Stimulated activated CD8-positive, alpha-beta memory T cell treated with anti-CD3 and anti-CD28 coated beads, Interleukin-4, amount 100 ng/mL, for 4 hours (primary cell): ENCODE measurements around the gene PRPH.
"Not testable (repeated sequence)": the region's sequence is repeated elsewhere in the genome, so short reads cannot be mapped to it uniquely, and the experiment has no call there.

Experiments
- DNase-seq, 2 donors: peaks; one replicate each; pipeline ENCODE4 v3.0.0-alpha.2; 2020; ENCODE audit warnings: low read depth in 2 of 2, low spot score in 1 of 2

Gene PRPH

DNA sequence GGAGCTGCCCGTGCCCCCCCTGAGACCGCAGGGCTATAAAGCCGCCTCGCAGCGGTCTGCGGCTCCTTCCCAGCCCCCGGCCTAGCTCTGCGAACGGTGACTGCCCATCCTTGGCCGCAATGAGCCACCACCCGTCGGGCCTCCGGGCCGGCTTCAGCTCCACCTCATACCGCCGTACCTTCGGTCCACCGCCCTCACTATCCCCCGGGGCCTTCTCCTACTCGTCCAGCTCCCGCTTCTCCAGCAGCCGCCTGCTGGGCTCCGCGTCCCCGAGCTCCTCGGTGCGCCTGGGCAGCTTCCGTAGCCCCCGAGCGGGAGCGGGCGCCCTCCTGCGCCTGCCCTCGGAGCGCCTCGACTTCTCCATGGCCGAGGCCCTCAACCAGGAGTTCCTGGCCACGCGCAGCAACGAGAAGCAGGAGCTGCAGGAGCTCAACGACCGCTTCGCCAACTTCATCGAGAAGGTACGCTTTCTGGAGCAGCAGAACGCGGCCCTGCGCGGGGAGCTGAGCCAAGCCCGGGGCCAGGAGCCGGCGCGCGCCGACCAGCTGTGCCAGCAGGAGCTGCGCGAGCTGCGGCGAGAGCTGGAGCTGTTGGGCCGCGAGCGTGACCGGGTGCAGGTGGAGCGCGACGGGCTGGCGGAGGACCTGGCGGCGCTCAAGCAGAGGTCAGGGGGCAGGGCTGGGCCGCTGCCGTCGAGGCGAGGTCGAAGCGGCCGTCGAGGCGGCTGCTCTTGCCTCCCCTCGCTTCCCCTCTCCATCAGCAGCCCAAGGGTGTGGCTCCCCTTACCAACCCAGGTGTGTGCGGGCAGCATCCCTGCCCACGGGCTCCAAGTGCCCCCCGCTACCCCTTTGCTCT lies at the start of gene PRPH:
Gene PRPH (plus strand): TSS at position 66 of the 855 bp plus-strand sequence. CDS start 54 bp downstream, at position 120.
- DNase-seq, result no peak

DNA sequence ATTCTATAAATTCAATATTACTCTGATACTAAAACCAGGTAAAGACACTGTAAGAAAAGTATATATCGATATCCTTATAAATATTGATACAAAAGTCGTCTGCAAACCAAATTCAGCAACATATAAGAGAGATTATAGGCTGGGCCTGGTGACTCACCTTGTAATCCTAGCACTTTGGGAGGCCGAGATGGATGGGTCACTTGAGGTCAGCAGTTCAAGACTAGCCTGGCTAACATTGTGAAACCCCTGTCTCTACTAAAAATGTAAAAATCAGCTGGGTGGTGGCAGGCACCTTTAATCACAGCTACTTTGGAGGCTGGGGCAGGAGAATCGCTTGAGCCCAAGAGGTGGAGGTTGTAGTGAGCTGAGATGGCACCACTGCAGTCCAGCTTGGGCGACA lies 43.6 kb upstream of the PRPH start:
- DNase-seq, result no peak

DNA sequence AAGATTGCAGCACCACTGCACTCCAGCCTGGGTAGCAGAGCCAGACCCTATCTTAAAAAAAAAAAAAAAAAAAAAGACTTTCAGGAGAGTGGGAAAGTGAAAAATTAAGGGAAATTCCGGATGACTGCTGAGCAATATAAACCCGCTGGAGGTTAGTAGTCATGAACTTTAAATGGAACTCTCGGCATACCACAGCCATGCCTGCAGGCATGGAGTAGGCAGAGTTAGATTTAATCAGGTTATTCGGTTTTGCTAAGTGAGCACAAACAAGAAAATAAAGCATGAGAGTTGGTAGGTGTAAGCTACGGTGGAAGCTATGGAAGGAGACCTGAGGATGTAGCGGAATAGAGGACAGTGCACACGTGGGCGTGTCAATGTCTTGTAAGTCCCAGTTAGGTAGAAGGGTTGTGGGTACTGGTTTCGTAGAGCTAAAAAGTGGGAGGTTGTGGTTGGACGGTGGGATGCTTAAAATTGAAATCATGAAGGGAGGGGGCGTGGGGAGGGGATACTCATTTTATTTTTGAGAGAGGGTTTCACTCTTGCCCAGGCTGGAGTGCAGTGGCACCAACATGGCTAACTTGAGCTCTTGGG lies 41.8 kb upstream of the PRPH start:
- DNase-seq, result no peak

DNA sequence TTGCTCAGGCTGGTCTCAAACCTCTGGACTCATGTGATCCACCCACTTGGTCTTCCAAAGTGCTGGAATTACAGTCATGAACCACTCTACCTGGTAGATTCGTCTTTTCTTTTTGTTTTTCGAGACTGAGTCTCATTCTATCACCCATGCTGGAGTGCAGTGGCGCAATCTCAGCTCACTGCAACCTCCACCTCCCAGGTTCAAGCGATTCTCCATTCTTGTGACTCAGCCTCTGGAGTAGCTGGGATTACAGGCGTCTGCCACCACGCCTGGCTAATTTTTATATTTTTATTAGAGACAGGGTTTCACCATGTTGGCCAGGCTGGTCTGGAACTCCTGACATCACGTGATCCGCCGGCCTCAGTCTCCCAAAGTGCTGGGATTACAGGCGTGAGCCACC lies 39.5 kb upstream of the PRPH start:
- DNase-seq, result not testable (repeated sequence)

DNA sequence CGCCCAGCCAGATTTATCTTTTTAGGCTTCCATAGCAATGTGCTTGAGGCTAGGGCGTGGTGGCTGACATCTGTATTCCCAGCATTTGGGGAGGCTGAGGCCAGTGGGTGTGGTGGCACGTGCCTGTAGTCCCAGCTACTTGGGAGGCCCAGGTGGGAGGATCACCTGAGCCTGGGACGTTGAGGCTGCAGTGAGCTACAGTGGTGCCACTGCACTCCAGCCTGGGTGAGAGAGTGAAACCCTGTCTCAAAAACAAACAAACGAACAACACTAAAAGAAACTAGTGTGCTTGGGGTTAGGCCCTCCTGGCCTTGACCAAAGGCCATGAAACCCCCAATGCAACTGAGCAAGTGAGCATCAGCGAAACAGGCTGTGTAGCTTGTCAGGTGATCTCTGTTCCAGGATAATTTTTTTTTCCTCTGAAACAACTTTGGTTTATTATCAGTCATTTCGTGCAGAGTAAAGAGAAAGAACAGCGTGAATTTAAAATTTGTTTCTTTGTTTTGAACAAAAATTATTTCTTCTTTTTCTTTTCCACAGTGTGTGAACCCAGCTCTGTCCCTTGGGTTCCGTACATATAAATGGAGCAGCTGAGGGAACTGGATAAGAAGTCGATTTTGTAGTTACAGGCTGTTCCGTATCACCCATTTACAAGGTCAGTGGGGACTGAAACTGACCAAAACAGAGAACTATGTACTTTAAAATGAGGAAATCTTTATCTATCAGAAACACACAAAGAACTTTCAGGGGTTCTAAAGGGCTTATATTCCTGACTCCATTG lies 38.9 kb upstream of the PRPH start:
- DNase-seq, result no peak

DNA sequence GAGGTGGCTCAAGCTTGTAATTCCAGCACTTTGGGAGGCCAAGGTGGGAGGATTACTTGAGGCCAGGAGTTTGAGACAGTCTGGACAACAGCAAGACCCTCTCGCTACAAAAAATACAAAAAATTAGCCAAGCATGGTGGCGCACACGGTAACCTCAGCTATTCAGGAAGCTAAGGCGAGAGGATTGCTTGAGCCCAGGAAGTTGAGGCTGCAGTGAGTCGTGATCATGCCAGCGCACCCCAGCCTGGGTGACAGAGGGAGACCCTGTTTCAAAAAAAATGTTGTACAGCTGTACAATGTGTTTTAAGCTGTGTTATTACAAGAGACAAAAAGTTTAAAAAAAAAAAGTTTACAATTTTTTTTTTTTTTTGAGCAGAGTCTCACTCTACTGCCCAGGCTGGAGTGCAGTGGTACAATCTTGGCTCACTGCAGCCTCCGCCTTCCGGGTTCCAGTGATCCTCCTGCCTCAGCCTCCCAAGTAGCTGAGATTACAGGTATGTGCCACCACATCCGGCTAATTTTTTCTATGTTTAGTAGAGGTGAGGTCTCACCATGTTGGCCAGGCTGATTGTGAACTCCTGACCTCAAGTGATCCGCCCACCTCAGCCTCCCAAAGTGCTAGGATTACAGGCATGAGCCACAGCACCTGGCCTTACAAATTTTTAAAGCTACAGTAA lies 37.3 kb upstream of the PRPH start:
- not testable (repeated sequence) for DNase-seq

DNA sequence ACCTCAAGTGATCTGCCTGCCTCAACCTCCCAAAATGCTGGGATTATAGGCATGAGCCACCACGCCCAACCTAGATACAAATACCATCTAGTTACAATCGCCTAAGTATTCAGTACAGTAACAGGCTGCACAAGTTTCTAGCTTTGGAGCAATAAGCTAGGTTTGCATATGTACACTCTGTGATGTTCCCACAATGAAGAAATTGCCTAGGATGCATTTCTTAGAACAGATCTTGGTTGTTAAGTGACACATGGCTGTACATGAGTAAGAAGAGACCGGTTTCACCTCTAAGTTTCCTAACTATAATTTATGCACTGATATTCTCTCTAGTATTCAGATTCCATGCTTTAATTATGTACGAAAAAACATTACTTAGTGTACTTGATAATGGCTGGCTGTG lies 35.5 kb upstream of the PRPH start:
- DNase-seq, result no peak

DNA sequence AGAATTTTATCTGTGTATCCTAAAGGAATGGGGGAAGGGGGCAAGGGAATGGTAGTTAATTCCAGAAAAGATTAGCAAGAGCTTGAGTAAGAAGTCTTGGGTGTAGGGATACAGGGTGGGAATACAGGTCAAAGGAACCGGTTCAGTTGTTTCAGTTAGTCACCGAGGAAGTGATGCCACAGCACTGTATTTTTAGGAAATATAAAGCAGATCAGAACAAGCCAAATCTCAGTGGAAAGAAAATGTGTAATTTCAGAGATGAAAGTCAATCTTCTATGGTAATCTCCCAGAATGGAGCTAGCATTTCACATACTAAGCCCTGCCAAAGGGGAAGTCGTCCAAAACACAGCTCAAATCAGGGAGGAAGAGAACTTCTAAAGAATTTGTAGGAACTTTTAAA lies 34.8 kb upstream of the PRPH start:
- no peak for DNase-seq

DNA sequence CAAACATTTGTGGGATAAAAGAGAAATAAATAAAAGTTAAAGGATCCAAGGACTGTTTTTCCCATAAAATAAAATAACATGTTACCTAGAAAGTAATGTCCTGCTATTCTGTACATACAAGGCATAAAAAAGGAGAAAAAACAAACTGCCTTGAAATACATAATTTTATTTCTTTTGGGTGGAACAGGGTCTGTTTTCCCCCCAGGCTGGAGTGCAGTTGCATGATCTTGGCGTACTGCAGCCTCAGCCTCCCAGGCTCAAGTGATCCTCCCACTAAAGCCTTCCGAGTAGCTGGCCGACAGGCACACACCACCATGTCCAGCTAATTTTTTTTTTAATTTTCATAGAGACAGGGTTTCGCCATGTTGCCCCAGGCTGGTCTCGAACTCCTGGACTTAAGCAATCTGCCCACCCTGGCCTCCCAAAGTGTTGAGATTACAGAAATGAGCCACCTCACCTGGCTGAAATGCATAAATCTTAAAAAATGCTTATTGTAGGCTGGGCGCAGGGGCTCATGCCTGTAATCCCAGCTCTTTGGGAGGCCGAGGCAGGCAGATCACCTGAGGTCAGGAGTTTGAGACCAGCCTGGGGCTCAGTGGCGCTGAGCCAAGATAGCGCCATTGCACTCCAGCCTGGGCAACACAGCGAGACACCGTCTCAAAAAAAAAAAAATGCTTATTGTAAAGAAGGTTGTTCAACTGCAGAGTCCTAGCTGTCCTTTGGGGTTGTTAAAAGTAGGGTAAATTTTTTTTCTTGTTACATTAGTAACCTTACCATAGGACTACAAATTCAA lies 34.2 kb upstream of the PRPH start:
- DNase-seq, result no peak

DNA sequence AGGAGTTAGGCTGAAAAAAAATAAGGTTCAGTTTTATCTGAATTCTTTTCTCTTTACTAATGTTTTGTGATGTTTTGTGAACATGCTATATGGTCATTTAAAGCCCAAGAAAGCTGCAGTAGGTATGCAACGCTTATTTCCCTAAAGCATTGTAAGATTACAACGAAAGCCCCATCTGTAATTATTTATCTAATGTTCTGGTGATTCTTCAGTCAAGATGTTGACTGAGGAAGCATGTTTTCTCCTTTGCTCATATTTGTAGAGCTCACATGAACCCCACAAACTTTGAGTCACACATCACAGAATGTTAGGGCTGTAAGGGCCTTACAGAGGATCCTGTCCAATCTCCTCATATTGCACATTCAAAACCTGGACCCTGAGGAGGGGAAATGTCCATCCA lies 33.2 kb upstream of the PRPH start:
- DNase-seq, result no peak

DNA sequence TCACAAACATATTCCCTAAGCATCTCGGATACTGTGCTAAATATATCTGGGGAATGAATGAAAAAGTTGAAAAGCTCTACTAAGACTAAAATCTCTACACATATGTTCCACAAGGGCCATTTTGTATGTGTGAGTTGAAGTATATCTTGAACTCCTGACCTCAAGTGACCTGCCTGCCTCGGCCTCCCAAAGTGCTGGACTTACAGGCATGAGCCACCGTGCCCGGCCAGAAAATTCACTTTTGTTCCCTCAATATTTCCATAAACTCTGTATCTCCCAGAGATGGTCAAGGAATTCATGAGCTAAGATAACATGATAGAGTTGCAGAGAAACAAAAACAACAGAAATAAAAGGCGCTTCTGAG lies 31.6 kb upstream of the PRPH start:
- DNase-seq, result no peak

DNA sequence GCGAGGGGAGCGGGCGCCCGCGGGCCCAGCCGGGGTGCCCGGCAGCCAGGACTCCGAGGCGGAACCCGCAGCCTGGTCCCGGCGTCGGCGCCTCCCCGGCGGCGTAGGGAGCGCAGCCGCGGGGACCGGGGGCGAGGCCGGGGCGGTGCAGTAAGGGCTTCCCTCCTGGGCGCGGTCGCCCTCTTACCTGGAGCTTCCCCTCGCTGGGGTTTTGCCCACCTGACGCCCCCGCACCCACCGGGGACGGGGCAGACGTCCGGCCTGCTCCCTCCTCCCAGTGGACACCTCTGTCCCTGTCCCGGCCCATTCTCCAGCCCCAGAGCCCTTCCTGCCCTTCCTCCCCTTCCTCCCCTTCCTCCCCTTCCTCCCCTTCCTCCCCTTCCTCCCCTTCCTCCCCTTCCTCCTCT lies 30.5 kb upstream of the PRPH start:
- peak in 1 of 2 donors; percentile 4 for DNase-seq

DNA sequence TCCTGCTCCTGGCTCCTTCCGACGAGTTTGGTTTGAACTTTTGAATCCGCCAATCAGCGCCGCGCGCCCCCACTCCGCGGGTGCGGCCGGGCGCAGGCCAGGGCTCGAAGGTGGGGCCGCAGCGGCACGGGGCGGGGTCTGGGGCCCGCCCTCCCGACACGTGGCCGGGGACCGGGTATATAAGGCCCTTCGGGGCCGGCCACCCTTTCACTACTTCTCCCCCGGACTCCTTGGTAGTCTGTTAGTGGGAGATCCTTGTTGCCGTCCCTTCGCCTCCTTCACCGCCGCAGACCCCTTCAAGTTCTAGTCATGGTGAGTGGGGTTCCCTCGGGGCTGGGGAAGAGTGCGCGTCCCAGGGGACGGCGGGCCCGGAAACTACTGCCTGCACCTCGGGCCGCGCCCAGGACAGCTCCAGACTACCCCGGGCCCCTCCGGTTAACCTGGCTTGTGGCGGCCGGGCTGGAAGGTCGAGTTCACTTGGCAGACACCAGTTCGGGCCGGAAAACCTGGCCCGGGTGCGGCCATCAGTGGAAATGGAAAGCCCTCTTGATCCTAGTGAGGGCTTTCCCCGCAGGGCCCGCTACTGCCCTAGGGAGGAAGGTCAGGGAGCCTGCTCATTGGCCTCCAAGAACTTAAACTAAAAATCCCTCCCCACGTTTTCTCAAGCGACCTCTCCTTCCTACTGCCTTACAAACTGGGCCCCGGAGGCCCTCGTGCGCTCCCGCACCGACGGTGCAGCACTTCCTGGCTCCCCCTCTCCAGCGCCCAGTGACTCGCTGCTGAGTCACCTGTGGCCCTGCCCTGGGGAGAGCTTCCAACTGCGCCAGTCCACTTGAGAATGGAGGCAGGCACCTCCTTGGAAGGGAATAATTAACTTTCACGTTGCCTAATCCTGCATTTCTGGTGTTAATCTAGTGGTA lies 29.8 kb upstream of the PRPH start, which contains the start of gene TUBA1C:
Gene TUBA1C (plus strand): TSS at position 210 of the 920 bp plus-strand sequence. CDS start 100 bp downstream, at position 310.
- DNase-seq, result peak; percentile 74 to 81

DNA sequence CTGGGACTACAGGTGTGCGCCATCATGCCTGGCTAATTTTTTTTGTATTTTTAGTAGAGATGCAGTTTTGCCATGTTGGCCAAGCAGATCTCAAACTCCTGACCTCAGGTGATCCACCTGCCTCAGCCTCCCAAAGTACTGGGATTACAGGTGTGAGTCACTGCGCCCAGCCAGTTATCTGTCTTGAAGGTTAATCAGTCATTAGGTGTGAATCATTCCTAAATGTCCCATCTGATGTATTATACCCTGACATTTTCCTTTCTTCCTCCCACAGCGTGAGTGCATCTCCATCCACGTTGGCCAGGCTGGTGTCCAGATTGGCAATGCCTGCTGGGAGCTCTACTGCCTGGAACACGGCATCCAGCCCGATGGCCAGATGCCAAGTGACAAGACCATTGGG lies 25.8 kb upstream of the PRPH start:
- DNase-seq, result not testable (repeated sequence)

DNA sequence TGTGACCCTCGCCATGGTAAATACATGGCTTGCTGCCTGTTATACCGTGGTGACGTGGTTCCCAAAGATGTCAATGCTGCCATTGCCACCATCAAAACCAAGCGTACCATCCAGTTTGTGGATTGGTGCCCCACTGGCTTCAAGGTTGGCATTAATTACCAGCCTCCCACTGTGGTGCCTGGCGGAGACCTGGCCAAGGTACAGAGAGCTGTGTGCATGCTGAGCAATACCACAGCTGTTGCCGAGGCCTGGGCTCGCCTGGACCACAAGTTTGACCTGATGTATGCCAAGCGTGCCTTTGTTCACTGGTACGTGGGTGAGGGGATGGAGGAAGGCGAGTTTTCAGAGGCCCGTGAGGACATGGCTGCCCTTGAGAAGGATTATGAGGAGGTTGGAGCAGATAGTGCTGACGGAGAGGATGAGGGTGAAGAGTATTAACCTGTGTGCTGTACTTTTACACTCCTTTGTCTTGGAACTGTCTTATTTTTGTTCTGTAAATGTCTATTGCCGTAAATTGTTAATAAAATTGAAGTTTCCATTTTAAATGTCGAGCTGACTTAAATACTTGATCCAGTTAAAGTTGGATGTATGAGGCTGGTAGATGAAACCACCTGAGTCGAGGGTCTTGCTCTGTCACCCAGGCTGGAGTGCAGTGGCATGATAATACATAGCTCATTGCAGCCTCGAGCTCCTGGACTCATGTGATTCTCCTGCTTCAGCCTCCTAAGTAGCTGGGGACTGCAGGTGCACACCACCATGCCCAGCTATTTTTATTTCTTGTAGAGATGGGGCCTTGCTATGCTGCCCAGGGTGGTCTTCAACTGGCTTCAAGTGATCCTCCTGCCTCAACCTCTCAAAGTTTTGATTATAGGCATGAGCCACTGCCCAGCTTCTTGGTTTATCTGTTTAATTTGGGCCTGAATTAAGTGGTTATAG lies 21.9 kb upstream of the PRPH start:
- DNase-seq, result no peak

DNA sequence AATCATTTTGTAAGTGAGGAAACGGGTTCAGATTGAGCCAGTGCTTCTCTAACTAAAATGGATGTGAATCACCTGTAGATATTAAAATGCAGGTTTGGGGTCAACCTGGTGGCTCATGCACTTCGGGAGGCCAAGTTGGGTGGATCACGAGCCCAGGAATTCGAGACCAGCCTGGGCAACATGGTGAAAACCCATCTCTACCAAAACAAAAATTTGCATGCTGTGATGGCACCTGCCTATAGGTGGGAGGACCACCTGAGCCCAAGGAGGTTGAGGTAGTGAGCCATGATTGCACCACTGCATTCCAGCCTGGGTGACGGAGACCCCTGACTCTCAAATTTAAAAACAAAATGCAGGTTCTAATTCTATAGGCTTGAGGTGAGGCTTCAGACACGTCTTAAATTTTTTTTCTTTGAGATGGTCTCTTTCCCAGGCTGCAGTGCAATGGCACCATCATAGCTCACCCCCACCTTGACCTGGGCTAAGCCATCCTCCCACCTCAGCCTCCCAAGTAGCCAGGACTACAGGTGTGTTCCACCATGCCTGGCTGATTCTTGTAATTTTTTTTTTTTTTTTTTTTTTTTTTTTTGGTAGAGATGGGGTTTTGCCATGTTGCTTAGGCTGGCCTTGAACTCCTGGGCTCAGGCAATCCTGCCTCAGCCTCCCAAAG lies 21.1 kb upstream of the PRPH start:
- DNase-seq, result no peak

DNA sequence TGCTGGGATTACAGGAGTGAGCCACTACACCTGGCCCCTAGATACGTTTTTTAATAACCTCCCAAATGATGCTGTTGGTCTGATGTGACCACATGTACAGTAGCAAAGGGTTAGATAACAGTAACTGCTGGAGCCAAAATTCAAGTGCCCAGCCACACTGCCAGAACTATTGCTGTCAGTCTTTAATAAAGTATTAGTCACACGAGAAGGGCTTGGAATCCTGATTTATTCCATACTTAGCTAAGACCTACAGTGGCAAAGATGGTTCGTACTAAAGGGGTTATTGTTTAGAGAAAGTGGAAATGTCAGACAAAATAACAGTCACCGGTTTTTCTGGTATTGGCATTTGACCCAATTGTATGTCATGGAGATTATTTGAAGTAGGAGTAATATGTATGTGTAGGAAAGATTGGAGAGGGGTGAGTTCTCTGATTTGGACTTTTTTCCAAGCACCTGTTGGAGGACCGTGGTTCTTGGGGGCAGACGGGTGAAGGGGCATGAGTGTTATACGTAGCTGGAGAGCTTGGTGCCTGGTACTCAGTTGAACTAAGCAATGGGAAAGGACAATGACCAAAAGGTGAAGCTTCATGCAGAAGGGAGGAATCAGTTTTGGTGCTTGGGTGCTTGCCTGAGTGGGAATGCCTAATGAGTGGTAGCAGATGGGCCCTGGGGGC lies 20.4 kb upstream of the PRPH start:
- DNase-seq, result no peak
